ENCODE measurements around the gene PIP5K1B.

DNA sequence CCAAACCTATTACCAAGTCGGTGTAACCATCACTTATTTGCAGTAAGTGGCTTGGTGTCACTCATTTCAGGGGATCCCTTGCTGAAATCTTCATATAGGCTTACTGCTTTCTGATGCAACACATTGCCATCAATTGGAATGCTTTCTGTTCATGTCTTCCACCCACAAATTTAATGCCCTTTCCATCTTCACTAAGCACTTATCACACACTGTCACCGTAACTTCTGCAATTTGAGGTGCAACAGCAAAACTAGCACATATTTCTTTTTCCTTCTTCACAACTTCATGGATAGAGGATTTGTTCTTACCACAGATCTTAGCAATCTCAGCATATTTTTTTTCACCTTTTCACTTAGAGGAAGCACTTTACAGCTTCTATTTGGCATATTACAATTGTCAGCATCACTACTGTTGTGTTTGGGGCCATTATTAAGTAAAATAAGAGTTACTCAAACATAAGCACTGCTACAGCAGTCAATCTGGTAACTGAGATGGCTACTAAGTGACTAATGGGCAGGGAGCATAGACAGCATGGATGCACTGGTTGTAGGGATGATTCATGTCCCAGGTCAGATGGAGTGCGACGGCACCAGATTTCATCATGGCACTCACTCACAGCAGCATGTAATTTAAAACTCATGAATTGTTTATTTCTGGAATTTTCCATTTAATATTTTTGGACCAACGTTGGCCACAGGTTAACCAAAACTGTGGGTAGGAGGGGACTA is 70.1 kb downstream of the PIP5K1B start:
- TF ChIP-seq, protein P1, sequence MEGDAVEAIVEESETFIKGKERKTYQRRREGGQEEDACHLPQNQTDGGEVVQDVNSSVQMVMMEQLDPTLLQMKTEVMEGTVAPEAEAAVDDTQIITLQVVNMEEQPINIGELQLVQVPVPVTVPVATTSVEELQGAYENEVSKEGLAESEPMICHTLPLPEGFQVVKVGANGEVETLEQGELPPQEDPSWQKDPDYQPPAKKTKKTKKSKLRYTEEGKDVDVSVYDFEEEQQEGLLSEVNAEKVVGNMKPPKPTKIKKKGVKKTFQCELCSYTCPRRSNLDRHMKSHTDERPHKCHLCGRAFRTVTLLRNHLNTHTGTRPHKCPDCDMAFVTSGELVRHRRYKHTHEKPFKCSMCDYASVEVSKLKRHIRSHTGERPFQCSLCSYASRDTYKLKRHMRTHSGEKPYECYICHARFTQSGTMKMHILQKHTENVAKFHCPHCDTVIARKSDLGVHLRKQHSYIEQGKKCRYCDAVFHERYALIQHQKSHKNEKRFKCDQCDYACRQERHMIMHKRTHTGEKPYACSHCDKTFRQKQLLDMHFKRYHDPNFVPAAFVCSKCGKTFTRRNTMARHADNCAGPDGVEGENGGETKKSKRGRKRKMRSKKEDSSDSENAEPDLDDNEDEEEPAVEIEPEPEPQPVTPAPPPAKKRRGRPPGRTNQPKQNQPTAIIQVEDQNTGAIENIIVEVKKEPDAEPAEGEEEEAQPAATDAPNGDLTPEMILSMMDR (conservative IDR thresholded peaks at IDR 0.05; ENCODE audit: low read depth, low read length) = no peak
- TF ChIP-seq EZH2 (IDR thresholded peaks at IDR 0.05; ENCODE audit: low read length, unreplicated experiment) = no peak

All from PC-3 (cell line).